Breast epithelium (tissue), 4 donors: ENCODE data around the gene CCDC88B. TPM values are rescaled to one million over a fixed set of nuclear protein-coding genes. Genes with fewer than 3 reads are reported as not detected.

ENCODE experiments used
- DNase-seq, 2 donors: peaks; one replicate each; pipeline ENCODE4 v3.0.0-alpha.2; 2019; ENCODE audit warnings: low spot score in 2 of 2
- H3K27ac ChIP-seq, 2 donors: fragments of 200-600 bp; sonication (generic) in 1 of 2; one replicate each; pipeline ENCODE4 v1.5.1; 2016 to 2019; ENCODE audit warnings: mild to moderate bottlenecking in 1 of 2
- H3K27me3 ChIP-seq, 2 donors: fragments of 200-600 bp; sonication (generic) in 1 of 2; one replicate each; pipeline versions ENCODE4 v1.5.1 to v1.6.0; 2017 to 2019; ENCODE audit warnings: control low read depth in 1 of 2, mild to moderate bottlenecking in 1 of 2
- H3K36me3 ChIP-seq: fragments of 200-600 bp; one replicate; pipeline ENCODE4 v1.5.1; 2019
- H3K4me1 ChIP-seq, 2 donors: fragments of 200-600 bp; sonication (generic); one replicate each; pipeline ENCODE4 v1.5.1; 2016 to 2019; ENCODE audit warnings: control low read depth in 1 of 2
- H3K4me3 ChIP-seq, 3 donors: fragments of 200-600 bp; sonication (generic); 1 replicate in 2 of 3; 2 replicates in 1 of 3; pipeline ENCODE4 v1.5.1; 2016 to 2019; ENCODE audit warnings: mild to moderate bottlenecking in 3 of 3, moderate library complexity in 2 of 3
- H3K9me3 ChIP-seq, 2 donors: fragments of 200-600 bp; sonication (generic) in 1 of 2; one replicate each; pipeline ENCODE4 v1.5.1; 2016 to 2019; ENCODE audit warnings: control low read depth in 1 of 2
- CTCF ChIP-seq, 3 donors: fragments of 450-650 bp; IDR thresholded peaks; one replicate each; pipeline ENCODE4 v1.5.1; 2016 to 2017; ENCODE audit warnings: antibody characterized with exemption in 3 of 3, mild to moderate bottlenecking in 3 of 3, moderate library complexity in 3 of 3
- POLR2A ChIP-seq: fragments of 450-650 bp; IDR thresholded peaks from one replicate; pipeline ENCODE4 v1.6.1; 2016; ENCODE audit warnings: antibody characterized with exemption, mild to moderate bottlenecking, moderate library complexity
- POLR2AphosphoS5 ChIP-seq, 3 donors: sonication (generic); formaldehyde crosslinking; IDR thresholded peaks; one replicate each; pipeline ENCODE4 v1.6.1; 2017; ENCODE audit warnings: antibody characterized with exemption in 3 of 3
- intact Hi-C: fragments of 100-400 bp; cut with DNase I; formaldehyde crosslinking; loops from one replicate; pipeline ENCODE4 v1.15.1; 2023; ENCODE audit warnings: low total_unique reads
- total RNA-seq, 3 donors: library from RNA; depleted of rRNA; stranded (reverse); fragments of >200 nt; gene quantifications; one replicate each; pipeline ENCODE4 v1.1.0, GENCODE V29; 2016

The CCDC88B gene
- total RNA-seq, 3 donors from 2014 or later, result 3.3 to 10.7 (median 5.9) TPM

- H3K9me3 ChIP-seq, result no peaks in the 10 kb centered on the region
- no peaks in the 10 kb centered on the region for H3K36me3 ChIP-seq
- intact Hi-C loops, result no loop called here
- no peak for TF ChIP-seq CTCF (IDR thresholded peaks at IDR 0.05)
- TF ChIP-seq POLR2A, result no peak
- no peak for TF ChIP-seq POLR2AphosphoS5 (IDR thresholded peaks at IDR 0.05)
- no peak overlapping the region for H3K27ac ChIP-seq
- H3K4me3 ChIP-seq, result no peak overlapping the region
- H3K4me1 ChIP-seq, result no peaks in the 10 kb centered on the region
- DNase-seq, result no peak
- H3K27me3 ChIP-seq, result no peaks in the 10 kb centered on the region
These were observed 60.7 kb downstream of the CCDC88B start for GRCh38 chr11:64400667-64401066.

GRCh38 chr11:64401775-64402174 is 61.8 kb downstream of the CCDC88B start:
- no peaks in the 10 kb centered on the region for H3K36me3 ChIP-seq
- no peak for DNase-seq
- no peaks in the 10 kb centered on the region for H3K27me3 ChIP-seq
- intact Hi-C loops, result no loop called here
- H3K4me1 ChIP-seq, result no peaks in the 10 kb centered on the region
- TF ChIP-seq POLR2A, result no peak
- TF ChIP-seq POLR2AphosphoS5 (IDR thresholded peaks at IDR 0.05), result no peak
- no peak for TF ChIP-seq CTCF (IDR thresholded peaks at IDR 0.05)
- H3K27ac ChIP-seq, result no peak overlapping the region
- H3K4me3 ChIP-seq, result no peak overlapping the region
- H3K9me3 ChIP-seq, result no peaks in the 10 kb centered on the region

- DNase-seq, result no peak
- TF ChIP-seq CTCF (IDR thresholded peaks at IDR 0.05) (no peak), POLR2AphosphoS5 (IDR thresholded peaks at IDR 0.05) (no peak), POLR2A (no peak)
- H3K4me1 ChIP-seq, result no peaks in the 10 kb centered on the region
- intact Hi-C loops, result no loop called here
- H3K9me3 ChIP-seq, result no peaks in the 10 kb centered on the region
- no peak overlapping the region for H3K27ac ChIP-seq
- no peak overlapping the region for H3K4me3 ChIP-seq
- no peaks in the 10 kb centered on the region for H3K27me3 ChIP-seq
- H3K36me3 ChIP-seq, result no peaks in the 10 kb centered on the region
These were observed 63.1 kb downstream of the CCDC88B start for GRCh38 chr11:64403106-64403505.

GRCh38 chr11:64406221-64406946 is 66.4 kb downstream of the CCDC88B start:
- Histone ChIP-seq H3K4me3 (no peak overlapping the region), H3K27ac (no peak overlapping the region), H3K4me1 (no peaks in the 10 kb centered on the region), H3K9me3 (no peaks in the 10 kb centered on the region), H3K27me3 (no peaks in the 10 kb centered on the region), H3K36me3 (no peaks in the 10 kb centered on the region)
- intact Hi-C loops, result loop anchor here (1.0 kb wide), 1 partner anchor 55 kb away; no protein-coding TSS in a partner anchor
- TF ChIP-seq POLR2AphosphoS5 (IDR thresholded peaks at IDR 0.05) (no peak), CTCF (IDR thresholded peaks at IDR 0.05) (no peak), POLR2A (no peak)
- DNase-seq, result no peak

Other genes starting within 250 kb of the CCDC88B start
- 100 to 1,000 TPM in 1 of 3 donors, 10 to 100 TPM in 2; 19.7 to 113 (median 40.3) TPM for gene MACROD1, start 174.1 kb upstream of the CCDC88B start, total RNA-seq
- 100 to 1,000 TPM in 2 of 3 donors, 10 to 100 TPM in 1; 88.5 to 114 (median 106) TPM for gene STIP1, start 154.0 kb upstream of the CCDC88B start, total RNA-seq
- gene FERMT3, start 133.5 kb upstream of the CCDC88B start, total RNA-seq, result 10 to 100 TPM; 14.0 to 42.2 (median 17.4) TPM
- 10 to 100 TPM; 42.9 to 54.1 (median 51.1) TPM for gene TRPT1, start 114.0 kb upstream of the CCDC88B start, total RNA-seq
- gene NUDT22, start 113.9 kb upstream of the CCDC88B start, total RNA-seq, result 10 to 100 TPM; 34.2 to 58.0 (median 36.7) TPM
- 10 to 100 TPM; 23.6 to 33.5 (median 32.6) TPM for gene DNAJC4, start 109.7 kb upstream of the CCDC88B start, total RNA-seq
- gene VEGFB, start 105.6 kb upstream of the CCDC88B start, total RNA-seq, result 100 to 1,000 TPM in 1 of 3 donors, 10 to 100 TPM in 2; 45.1 to 223 (median 53.4) TPM
- gene FKBP2, start 99.1 kb upstream of the CCDC88B start, total RNA-seq, result 10 to 100 TPM; 51.4 to 77.3 (median 54.6) TPM
- gene PPP1R14B, start 93.3 kb upstream of the CCDC88B start, total RNA-seq, result 100 to 1,000 TPM in 1 of 3 donors, 10 to 100 TPM in 2; 63.0 to 101 (median 64.7) TPM
- 10 to 100 TPM; 15.5 to 20.5 (median 19.0) TPM for gene PLCB3, start 88.7 kb upstream of the CCDC88B start, total RNA-seq
- gene BAD, start 55.5 kb upstream of the CCDC88B start, total RNA-seq, result 100 to 1,000 TPM in 1 of 3 donors, 10 to 100 TPM in 2; 80.3 to 107 (median 87.5) TPM
- 10 to 100 TPM in 2 of 3 donors, 1 to 10 TPM in 1; 8.9 to 14.7 (median 11.1) TPM for gene GPR137, start 54.4 kb upstream of the CCDC88B start, total RNA-seq
- 1 to 10 TPM in 1 of 3 donors, not detected in 2; 2.3 TPM for gene KCNK4, start 48.9 kb upstream of the CCDC88B start, total RNA-seq
- 1 to 10 TPM in 1 of 3 donors, not detected in 2; 1.8 TPM for gene CATSPERZ, start 39.8 kb upstream of the CCDC88B start, total RNA-seq
- gene ESRRA, start 34.7 kb upstream of the CCDC88B start, total RNA-seq, result 10 to 100 TPM; 38.2 to 43.9 (median 39.5) TPM
- gene TRMT112, start 22.6 kb upstream of the CCDC88B start, total RNA-seq, result 100 to 1,000 TPM; 206 to 266 (median 262) TPM
- gene PRDX5, start 22.1 kb upstream of the CCDC88B start, total RNA-seq, result 100 to 1,000 TPM; 241 to 327 (median 262) TPM
- 10 to 100 TPM; 16.7 to 20.6 (median 19.4) TPM for gene RPS6KA4, start 19.0 kb downstream of the CCDC88B start, total RNA-seq
- not detected for gene SLC22A11, start 215.7 kb downstream of the CCDC88B start, total RNA-seq